ENCODE data around the gene MACC1.

The MACC1 gene

GRCh38 chr7:20172736-20173334, 44.3 kb downstream of the MACC1 start:
- DNase-seq: peak; percentile 78

- no peak for DNase-seq
Measured at GRCh38 chr7:20170633-20171032, 46.6 kb downstream of the MACC1 start.

- no peak for DNase-seq
Measured at GRCh38 chr7:20165146-20165510, 52.1 kb downstream of the MACC1 start.

- DNase-seq: no peak
Measured at GRCh38 chr7:20164425-20165145, 52.6 kb downstream of the MACC1 start.

- no peak for DNase-seq
Measured at GRCh38 chr7:20162665-20163064, 54.5 kb downstream of the MACC1 start.

GRCh38 chr7:20159226-20159747, 57.9 kb downstream of the MACC1 start:
- DNase-seq: no peak

- no peak for DNase-seq
Measured at GRCh38 chr7:20158684-20159083, 58.5 kb downstream of the MACC1 start.

- no peak for DNase-seq
Measured at GRCh38 chr7:20157456-20157855, 59.7 kb downstream of the MACC1 start.

- DNase-seq: no peak
Measured at GRCh38 chr7:20153999-20154398, 63.2 kb downstream of the MACC1 start.

- DNase-seq: no peak
Measured at GRCh38 chr7:20153567-20153966, 63.6 kb downstream of the MACC1 start.

- no peak for DNase-seq
Measured at GRCh38 chr7:20152511-20152910, 64.7 kb downstream of the MACC1 start.

GRCh38 chr7:20151708-20152456, 65.3 kb downstream of the MACC1 start:
- no peak for DNase-seq

GRCh38 chr7:20146451-20146850, 70.7 kb downstream of the MACC1 start:
- DNase-seq: no peak

GRCh38 chr7:20144801-20145200, 72.4 kb downstream of the MACC1 start:
- DNase-seq: no peak

- DNase-seq: no peak
Measured at GRCh38 chr7:20141666-20142065, 75.5 kb downstream of the MACC1 start.

GRCh38 chr7:20141002-20141345, 76.2 kb downstream of the MACC1 start:
- no peak for DNase-seq

- DNase-seq: no peak
Measured at GRCh38 chr7:20140291-20141001, 76.7 kb downstream of the MACC1 start.

- DNase-seq: no peak
Measured at GRCh38 chr7:20136647-20137046, 80.5 kb downstream of the MACC1 start.

GRCh38 chr7:20133803-20134202, 83.4 kb downstream of the MACC1 start:
- DNase-seq: no peak

GRCh38 chr7:20132585-20132984, 84.6 kb downstream of the MACC1 start:
- no peak for DNase-seq

- no peak for DNase-seq
Measured at GRCh38 chr7:20131776-20132175, 85.4 kb downstream of the MACC1 start.

GRCh38 chr7:20129920-20130319, 87.3 kb downstream of the MACC1 start:
- DNase-seq: no peak

- no peak for DNase-seq
Measured at GRCh38 chr7:20128001-20128400, 89.2 kb downstream of the MACC1 start.
